GM21360 (cell line): ENCODE results near the gene PTPN5.
A peak's percentile ranks its signal among the peaks of the same experiment; 100 is the strongest.
"Not testable (repeated sequence)": the region's sequence is repeated elsewhere in the genome, so short reads cannot be mapped to it uniquely, and the experiment has no call there.

Experiments
- ATAC-seq: cut with Tn5 transposase; IDR thresholded peaks from one replicate; pipeline ENCODE4 v1.9.1; 2021; ENCODE audit warnings: mild to moderate bottlenecking, moderate library complexity; ENCODE audit not compliant: unreplicated experiment

PTPN5 gene

GRCh38 chr11:18791207-18791968 is at the start of gene PTPN5:
PTPN5 (minus strand) TSS chr11:18791798; CDS start chr11:18771958, 19,840 bp downstream.
- no peak for ATAC-seq

DNA sequence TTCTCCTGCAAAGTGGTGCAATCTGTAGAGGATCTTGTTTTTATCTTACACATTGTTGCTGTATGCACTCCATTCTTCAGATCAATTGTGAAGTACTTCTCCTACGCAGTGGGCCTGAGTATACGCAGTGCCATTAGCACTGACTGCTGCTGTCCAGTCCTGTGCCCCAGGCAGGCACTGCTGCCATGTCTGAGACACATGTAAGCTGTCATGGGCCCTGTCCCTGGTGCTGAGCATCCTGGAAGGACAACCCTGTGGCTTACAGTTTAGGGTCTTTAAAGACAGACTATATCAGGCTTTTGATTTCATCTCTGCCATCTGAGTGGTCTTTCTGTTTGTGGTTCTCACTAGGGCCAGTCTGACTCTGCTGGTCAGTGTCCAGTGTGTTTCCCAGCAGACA is 44.8 kb upstream of the PTPN5 start:
- no peak for ATAC-seq

GRCh38 chr11:18834754-18835466 is 43.3 kb upstream of the PTPN5 start:
- ATAC-seq, result no peak

GRCh38 chr11:18820160-18820559 is 28.6 kb upstream of the PTPN5 start:
- not testable (repeated sequence) for ATAC-seq

- no peak for ATAC-seq
Observed at GRCh38 chr11:18804199-18804999, 12.8 kb upstream of the PTPN5 start.

DNA sequence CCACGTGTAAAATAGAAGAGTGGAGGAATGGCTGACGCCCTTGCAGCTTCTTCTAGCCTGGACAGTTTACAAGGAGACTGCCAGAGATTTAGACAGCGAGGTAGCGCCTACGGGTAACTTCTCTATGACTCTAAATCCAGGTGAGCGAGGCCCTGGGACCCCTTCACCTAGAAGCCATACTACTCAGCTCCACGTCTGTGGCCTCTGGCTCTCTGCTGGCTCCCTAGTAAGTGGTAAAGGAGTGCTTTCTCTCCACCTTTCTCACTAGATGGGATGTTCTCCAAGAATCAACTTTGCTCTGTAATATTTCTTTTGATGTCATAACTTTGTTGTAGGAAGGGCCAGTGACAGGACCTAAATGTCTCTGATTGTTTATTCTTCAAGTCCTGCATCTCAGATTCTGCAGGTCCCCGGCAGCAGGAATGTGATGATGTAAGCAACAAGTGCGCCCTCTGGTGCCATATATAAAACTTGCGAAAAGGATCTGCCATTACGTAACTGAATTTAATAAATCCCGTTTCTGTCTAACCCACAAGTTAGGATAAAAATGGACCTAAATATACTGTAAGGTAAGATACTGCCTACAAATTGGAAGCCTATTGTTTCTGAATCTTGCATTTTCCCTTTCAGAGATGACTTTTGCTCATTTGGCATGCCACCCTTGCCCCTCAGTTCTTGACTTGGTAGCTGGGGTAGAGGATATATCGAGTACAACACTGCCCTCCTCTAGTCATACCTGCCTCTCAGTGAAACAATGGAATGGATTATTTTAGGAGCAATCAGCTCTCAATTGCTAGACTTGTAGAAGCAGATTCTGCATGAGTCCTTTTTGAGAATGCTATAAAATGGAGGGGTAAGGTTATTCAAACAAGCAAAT is 11.0 kb upstream of the PTPN5 start:
- ATAC-seq, result no peak

DNA sequence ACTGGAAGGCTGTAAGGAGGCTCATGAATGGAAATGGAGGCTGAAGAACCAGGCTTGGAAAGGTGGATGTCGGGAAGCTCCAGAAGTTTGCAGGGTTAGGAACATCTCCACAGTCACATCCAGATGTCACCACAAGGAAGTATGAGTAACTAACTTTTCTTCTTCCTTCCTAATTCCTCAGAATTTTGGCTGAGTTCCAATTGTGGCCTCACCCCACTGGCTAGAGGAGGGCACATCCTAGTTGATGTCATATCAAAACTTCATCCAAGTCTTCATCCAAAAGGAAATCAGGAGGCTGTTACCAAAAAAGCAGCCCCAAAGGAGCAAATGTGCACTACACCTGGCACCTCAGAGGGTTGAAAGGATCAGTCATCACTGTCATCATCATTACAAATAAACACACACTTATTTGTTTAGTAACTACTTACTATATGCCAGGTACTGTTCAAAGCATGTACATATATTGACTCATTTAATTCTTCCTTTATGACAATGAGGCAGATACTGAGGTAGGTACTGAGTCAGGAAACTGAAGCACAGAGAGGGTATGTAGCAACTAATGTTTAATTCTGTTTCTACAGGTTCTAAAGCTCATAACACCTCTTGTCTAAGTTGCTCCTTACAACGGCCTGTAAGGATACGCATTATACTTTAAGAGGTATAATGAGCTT is 7.3 kb upstream of the PTPN5 start:
- no peak for ATAC-seq

GRCh38 chr11:18794956-18795355 is 3.4 kb upstream of the PTPN5 start:
- ATAC-seq, result no peak

- ATAC-seq, result no peak
Observed at GRCh38 chr11:18792827-18793226, 1.2 kb upstream of the PTPN5 start.

- no peak for ATAC-seq
Observed at GRCh38 chr11:18791969-18792628, 501 bp upstream of the PTPN5 start.

GRCh38 chr11:18790883-18791206 is 753 bp downstream of the PTPN5 start:
- ATAC-seq, result no peak

- no peak for ATAC-seq
Observed at GRCh38 chr11:18789942-18790341, 1.7 kb downstream of the PTPN5 start.

DNA sequence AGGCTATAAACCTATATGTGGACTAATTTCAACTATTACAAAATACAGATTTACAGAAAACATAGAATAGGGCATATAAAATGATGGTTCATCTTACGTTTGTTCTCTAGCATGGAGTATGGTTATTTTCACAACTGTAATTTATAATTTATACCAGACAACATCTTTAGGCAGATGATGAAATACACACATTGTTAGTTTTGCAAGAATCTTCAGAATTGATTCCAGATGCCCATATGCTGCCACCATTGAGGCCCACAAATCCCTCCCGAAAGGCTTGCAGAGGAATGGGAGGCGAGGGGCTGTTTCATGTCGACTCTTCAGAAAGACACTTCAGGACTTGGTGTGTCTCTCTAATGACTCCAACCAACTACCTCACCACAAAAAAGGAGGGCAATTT is 6.2 kb downstream of the PTPN5 start:
- no peak for ATAC-seq

- no peak for ATAC-seq
Observed at GRCh38 chr11:18780896-18781295, 10.7 kb downstream of the PTPN5 start.

- ATAC-seq, result no peak
Observed at GRCh38 chr11:18780329-18780728, 11.3 kb downstream of the PTPN5 start.

- no peak for ATAC-seq
Observed at GRCh38 chr11:18778468-18778867, 13.1 kb downstream of the PTPN5 start.

DNA sequence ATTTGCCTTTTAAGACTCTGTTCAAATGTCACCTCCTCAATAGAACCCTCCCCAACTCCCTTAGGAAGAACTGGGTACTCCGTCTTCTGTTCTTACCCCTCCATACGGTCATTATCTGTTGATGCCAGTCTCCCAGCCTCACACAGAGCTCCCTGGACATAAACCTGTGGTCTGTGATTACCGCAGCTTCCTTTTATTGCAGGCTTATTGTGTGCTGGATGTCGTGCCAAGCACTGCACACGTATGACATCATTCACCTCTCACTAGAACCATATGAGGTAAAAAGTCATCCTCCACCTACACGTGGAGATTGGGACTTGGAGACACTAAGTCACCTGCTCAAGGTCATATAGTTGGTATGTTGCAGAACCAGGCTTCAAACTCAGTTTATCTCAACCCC is 15.3 kb downstream of the PTPN5 start:
- no peak for ATAC-seq

- ATAC-seq, result peak; percentile 82
Observed at GRCh38 chr11:18775492-18776292, 15.9 kb downstream of the PTPN5 start.

DNA sequence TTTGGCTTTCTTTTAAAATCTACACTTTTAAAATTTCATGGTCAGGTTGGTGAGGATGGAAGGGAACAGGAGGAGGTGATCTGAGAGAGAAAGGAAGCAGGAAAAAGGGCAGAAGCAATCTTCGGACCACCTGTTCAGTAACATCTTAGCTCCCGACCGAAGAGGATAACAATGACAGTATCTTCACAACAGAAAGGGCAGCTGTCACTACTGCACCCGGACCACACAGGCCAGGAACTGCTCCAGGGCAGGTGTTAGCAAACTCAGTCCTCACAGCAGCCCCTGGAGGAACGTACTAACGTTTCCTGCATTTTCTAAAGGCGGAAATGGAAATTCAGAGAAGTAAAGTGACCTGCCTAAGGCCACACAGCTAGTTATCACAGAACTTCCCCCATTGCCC is 16.8 kb downstream of the PTPN5 start:
- ATAC-seq, result no peak
